Measurements from ENCODE around the gene RASSF5. TPM values are rescaled to one million over a fixed set of nuclear protein-coding genes. Genes with fewer than 3 reads are reported as not detected.

The RASSF5 gene
- total and polyA plus RNA-seq, 2 experiments from 2014 or later: 0.48 to 4.4 TPM

- peaks cover 20% of the 10 kb centered on the region for H3K4me1 Mint-ChIP-seq
- no peak overlapping the region for H3K27ac Mint-ChIP-seq
- H3K27me3 Mint-ChIP-seq (ENCODE audit: insufficient read depth, low read depth, poor library complexity): peaks cover 35% of the 10 kb centered on the region
- Histone ChIP-seq H2AFZ (no peak overlapping the region), H3K4me2 (no peak overlapping the region), H3K9me2 (ENCODE audit: insufficient read depth) (peaks cover 2% of the 10 kb centered on the region; the same call in 1 of the 2 replicates), H3K27me3 (ENCODE audit: insufficient read depth) (peaks cover 58% of the 10 kb centered on the region), H3K4me3 (no peak overlapping the region), H3K27ac (ENCODE audit: low read depth) (no peak overlapping the region), H3K36me3 (ENCODE audit: insufficient read depth) (no peaks in the 10 kb centered on the region), H3K4me1 (ENCODE audit: insufficient read depth) (peaks cover 8% of the 10 kb centered on the region; the same call in 1 of the 2 replicates), H4K20me1 (replicated peaks; ENCODE audit: insufficient read depth) (peaks cover 7% of the 10 kb centered on the region; the same call in 1 of the 2 replicates), H3K79me2 (replicated peaks; ENCODE audit: insufficient read depth) (no peaks in the 10 kb centered on the region), H3F3A (replicated peaks; ENCODE audit: low read depth) (0 out of 2 replicates have a peak, but pooled peaks cover 2% of the 10 kb centered on the region)
- H3K36me3 Mint-ChIP-seq (ENCODE audit: low read depth): no peaks in the 10 kb centered on the region
- no peak overlapping the region for H3K4me3 Mint-ChIP-seq
- TF ChIP-seq REST (IDR thresholded peaks at IDR 0.05; ENCODE audit: unreplicated experiment) (no peak), EZH2phosphoT487 (IDR thresholded peaks at IDR 0.05; ENCODE audit: unreplicated experiment) (no peak), ZNF462 (CRISPR knock-in tag; IDR thresholded peaks at IDR 0.05) (no peak), STAT1 (IDR thresholded peaks at IDR 0.05; ENCODE audit: unreplicated experiment) (no peak), EZH2 (IDR thresholded peaks at IDR 0.05; ENCODE audit: low read depth, unreplicated experiment) (no peak)
- H3K9me3 Mint-ChIP-seq: no peaks in the 10 kb centered on the region
- no peak for ATAC-seq
- no peak for DNase-seq (ENCODE audit: low spot score)
Measured at GRCh38 chr1:206504363-206504713, 3.0 kb upstream of the RASSF5 start.
